Dendritic cell treated with granulocyte-macrophage colony-stimulating factor and Interleukin-4, amounts not matched to agents 40 ng/mL and 50 ng/mL, for 4 days (primary cell): ENCODE data around the gene TEX19.

Experiments used
- H3K27ac Mint-ChIP-seq: one replicate; pipeline ENCODE4 v1.8.0; 2022; ENCODE audit warnings: mild to moderate bottlenecking, mixed read lengths
- H3K27me3 Mint-ChIP-seq: one replicate; pipeline ENCODE4 v1.8.0; 2022; ENCODE audit warnings: mild to moderate bottlenecking, mixed read lengths
- H3K36me3 Mint-ChIP-seq: one replicate; pipeline ENCODE4 v1.8.0; 2022; ENCODE audit warnings: low read depth, mixed read lengths
- H3K4me1 Mint-ChIP-seq: one replicate; pipeline ENCODE4 v1.8.0; 2022; ENCODE audit warnings: low read depth, mixed read lengths
- H3K4me3 Mint-ChIP-seq: one replicate; pipeline ENCODE4 v1.8.0; 2022; ENCODE audit warnings: mild to moderate bottlenecking, moderate library complexity, mixed read lengths
- H3K9me3 Mint-ChIP-seq: one replicate; pipeline ENCODE4 v1.8.0; 2022; ENCODE audit warnings: mixed read lengths
- intact Hi-C: fragments of 100-400 bp; cut with micrococcal nuclease; formaldehyde crosslinking; loops from one replicate; pipeline ENCODE4 v1.15.0; 2022

Gene TEX19, protein sequence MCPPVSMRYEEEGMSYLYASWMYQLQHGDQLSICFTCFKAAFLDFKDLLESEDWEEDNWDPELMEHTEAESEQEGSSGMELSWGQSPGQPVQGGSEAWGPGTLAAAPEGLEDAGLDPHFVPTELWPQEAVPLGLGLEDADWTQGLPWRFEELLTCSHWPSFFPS

DNA sequence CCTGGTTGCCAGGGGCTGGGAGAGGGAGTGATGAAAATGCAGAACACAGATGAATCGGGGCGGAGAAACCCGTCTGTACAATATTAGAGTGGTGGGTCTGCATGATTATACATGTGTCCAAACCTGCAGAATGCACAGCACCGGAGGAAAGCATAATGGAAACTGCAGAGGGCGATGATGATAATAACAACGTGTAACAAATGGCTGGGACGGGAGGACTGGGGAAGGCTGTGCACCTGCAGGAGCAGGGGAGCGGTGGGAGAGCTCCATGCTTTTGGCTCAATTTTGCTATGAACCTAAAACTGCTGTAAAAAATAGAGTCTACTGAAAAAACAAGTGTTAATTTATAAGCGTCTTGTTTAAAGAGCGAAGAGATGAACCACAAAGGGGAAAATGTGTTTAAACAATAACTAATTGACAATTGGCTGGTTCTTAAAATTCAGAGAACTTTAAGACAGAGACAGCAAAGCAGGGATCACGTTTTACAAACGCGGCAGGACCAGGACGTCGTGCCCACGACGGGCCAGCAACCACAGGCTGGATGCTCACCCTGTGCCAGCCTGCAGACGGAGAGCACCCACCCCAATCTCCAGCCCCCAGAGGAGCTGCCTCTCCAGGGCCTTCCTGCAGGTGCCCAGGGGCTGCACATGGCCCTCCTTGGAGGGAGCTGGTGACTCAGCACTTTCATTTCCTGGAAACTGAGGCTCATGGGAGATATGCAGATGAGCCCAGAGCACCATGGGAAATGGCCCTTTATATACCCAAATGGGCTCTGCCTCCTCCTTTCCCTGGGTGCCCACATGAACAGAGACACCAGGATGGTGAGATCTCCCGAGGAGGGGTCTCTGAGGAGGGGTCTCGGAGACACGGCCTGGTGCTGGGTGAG, at the start of gene TEX19:
Gene TEX19, plus strand, starts transcription at position 783 of the 886 bp plus-strand sequence. CDS start 2,904 bp downstream, outside the sequence.
- no peak within 1 kb of the TSS for H3K4me3 Mint-ChIP-seq
- H3K27me3 Mint-ChIP-seq, result peaks cover 42% of the 10 kb centered on the region
- intact Hi-C loops, result no loop called here
- peaks cover 8% of the 10 kb centered on the region for H3K4me1 Mint-ChIP-seq
- H3K36me3 Mint-ChIP-seq, result no peaks in the 10 kb centered on the region
- no peaks in the 10 kb centered on the region for H3K9me3 Mint-ChIP-seq
- H3K27ac Mint-ChIP-seq, result no peak within 1 kb of the TSS

DNA sequence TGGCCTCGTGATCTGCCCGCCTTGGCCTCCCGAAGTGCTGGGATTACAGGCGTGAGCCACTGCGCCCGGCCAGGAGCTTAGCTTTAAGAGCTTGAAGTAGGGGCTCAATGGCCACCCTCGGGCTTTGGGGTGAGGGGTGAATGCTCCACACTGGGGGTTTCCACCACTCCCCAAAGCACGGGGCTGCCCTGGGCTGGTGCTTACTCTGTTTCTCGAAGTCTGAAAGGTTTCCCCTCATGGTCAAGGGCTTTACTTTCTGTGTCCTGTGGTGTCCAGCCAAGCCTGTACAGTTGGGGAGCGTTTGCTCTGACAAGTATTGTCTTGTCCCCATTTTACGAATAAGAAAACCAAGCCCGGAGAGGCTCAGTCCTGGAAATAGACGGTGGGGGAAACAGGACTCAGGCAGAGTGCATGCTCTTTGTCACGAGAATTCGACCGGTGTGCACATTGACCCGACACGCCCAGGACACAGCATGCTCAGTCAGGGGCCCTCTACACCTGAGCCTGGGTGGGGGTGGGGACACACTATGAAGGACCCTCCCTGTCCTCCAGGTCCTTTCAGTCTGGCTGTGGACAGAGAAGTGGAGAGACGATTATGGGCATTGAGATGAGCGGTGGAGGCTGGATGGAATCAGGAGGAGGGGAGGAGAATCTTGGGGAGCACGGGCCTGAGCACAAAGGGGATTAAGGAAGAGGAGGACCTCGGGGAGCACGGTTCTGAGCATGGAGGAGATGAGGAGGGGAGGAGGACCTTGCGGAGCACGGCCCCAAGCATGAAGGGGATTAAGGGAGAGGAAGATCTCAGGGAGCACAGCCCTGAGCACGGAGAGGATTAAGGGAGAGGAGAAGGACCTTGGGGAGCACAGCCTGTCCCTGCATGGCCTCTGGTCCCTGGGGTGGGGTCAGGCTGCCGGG, 49.1 kb upstream of the TEX19 start:
- H3K27me3 Mint-ChIP-seq, result peaks cover 61% of the 10 kb centered on the region
- H3K4me3 Mint-ChIP-seq, result no peak overlapping the region
- H3K9me3 Mint-ChIP-seq, result no peaks in the 10 kb centered on the region
- intact Hi-C loops, result loop anchor here (10.0 kb wide), 1 partner anchor 45 kb away; no protein-coding TSS in a partner anchor
- H3K27ac Mint-ChIP-seq, result no peak overlapping the region
- no peaks in the 10 kb centered on the region for H3K36me3 Mint-ChIP-seq
- peaks cover 11% of the 10 kb centered on the region for H3K4me1 Mint-ChIP-seq

DNA sequence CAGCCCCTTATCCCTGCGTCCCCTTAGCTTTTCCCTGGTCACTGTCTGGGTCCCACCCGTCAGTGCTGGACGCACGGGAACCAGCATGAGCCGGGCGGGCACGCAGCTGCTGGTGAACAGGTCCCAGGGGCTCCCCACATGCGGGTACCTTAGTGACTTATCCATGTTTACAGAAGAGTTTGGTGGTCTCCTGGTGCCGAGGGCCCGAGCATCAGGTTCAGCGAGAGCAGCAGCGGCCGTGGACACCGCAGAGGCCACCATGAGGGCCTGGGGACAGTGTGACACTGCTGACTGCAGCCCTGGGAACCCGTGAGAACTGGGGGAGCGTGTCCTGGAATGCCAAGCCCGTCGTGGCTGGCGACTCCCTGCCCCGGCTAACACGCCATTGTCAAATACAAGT, 48.2 kb upstream of the TEX19 start:
- H3K4me3 Mint-ChIP-seq, result no peak overlapping the region
- H3K36me3 Mint-ChIP-seq, result no peaks in the 10 kb centered on the region
- H3K4me1 Mint-ChIP-seq, result peaks cover 21% of the 10 kb centered on the region

GRCh38 chr17:82311971-82312370, 47.1 kb upstream of the TEX19 start:
- H3K4me3 Mint-ChIP-seq, result no peak overlapping the region
- H3K9me3 Mint-ChIP-seq, result no peaks in the 10 kb centered on the region
- peaks cover 60% of the 10 kb centered on the region for H3K27me3 Mint-ChIP-seq
- H3K36me3 Mint-ChIP-seq, result no peaks in the 10 kb centered on the region
- H3K27ac Mint-ChIP-seq, result no peak overlapping the region
- H3K4me1 Mint-ChIP-seq, result peaks cover 27% of the 10 kb centered on the region
- intact Hi-C loops, result loop anchor here (10.0 kb wide), 1 partner anchor 47 kb away; no protein-coding TSS in a partner anchor

More for the DNA sequence above, 48.2 kb upstream of the TEX19 start:
- H3K9me3 Mint-ChIP-seq, result no peaks in the 10 kb centered on the region
- intact Hi-C loops, result loop anchor here (10.0 kb wide), 1 partner anchor 46 kb away; no protein-coding TSS in a partner anchor
- no peak overlapping the region for H3K27ac Mint-ChIP-seq
- H3K27me3 Mint-ChIP-seq, result peaks cover 59% of the 10 kb centered on the region

- no peaks in the 10 kb centered on the region for H3K9me3 Mint-ChIP-seq
- no peak overlapping the region for H3K4me3 Mint-ChIP-seq
- no peaks in the 10 kb centered on the region for H3K36me3 Mint-ChIP-seq
- H3K27me3 Mint-ChIP-seq, result peaks cover 61% of the 10 kb centered on the region
- intact Hi-C loops, result loop anchor here (10.0 kb wide), 1 partner anchor 49 kb away; no protein-coding TSS in a partner anchor
- H3K27ac Mint-ChIP-seq, result no peak overlapping the region
- H3K4me1 Mint-ChIP-seq, result peaks cover 27% of the 10 kb centered on the region
These were observed 45.6 kb upstream of the TEX19 start for GRCh38 chr17:82313195-82314011.

GRCh38 chr17:82314012-82314726, 44.9 kb upstream of the TEX19 start:
- Mint-ChIP-seq H3K36me3 (no peaks in the 10 kb centered on the region), H3K4me3 (no peak overlapping the region), H3K9me3 (no peaks in the 10 kb centered on the region), H3K4me1 (peaks cover 27% of the 10 kb centered on the region), H3K27me3 (peaks cover 54% of the 10 kb centered on the region), H3K27ac (no peak overlapping the region)
- intact Hi-C loops, result loop anchor here (10.0 kb wide), 1 partner anchor 49 kb away; no protein-coding TSS in a partner anchor

- H3K9me3 Mint-ChIP-seq, result no peaks in the 10 kb centered on the region
- no peak overlapping the region for H3K27ac Mint-ChIP-seq
- peaks cover 48% of the 10 kb centered on the region for H3K27me3 Mint-ChIP-seq
- peak overlapping the region; percentile 27 for H3K4me3 Mint-ChIP-seq
- intact Hi-C loops, result loop anchor here (10.0 kb wide), 1 partner anchor 50 kb away; no protein-coding TSS in a partner anchor
- H3K36me3 Mint-ChIP-seq, result no peaks in the 10 kb centered on the region
- H3K4me1 Mint-ChIP-seq, result peaks cover 27% of the 10 kb centered on the region
These were observed 44.1 kb upstream of the TEX19 start for GRCh38 chr17:82314727-82315605.

- Mint-ChIP-seq H3K4me1 (peaks cover 27% of the 10 kb centered on the region), H3K27me3 (peaks cover 43% of the 10 kb centered on the region)
- intact Hi-C loops, result loop anchor here (10.0 kb wide), 1 partner anchor 51 kb away; no protein-coding TSS in a partner anchor
These were observed 43.2 kb upstream of the TEX19 start for GRCh38 chr17:82315703-82316358.

GRCh38 chr17:82316651-82317393, 42.2 kb upstream of the TEX19 start:
- no peak overlapping the region for H3K27ac Mint-ChIP-seq
- peaks cover 5% of the 10 kb centered on the region for H3K36me3 Mint-ChIP-seq
- H3K4me1 Mint-ChIP-seq, result peaks cover 27% of the 10 kb centered on the region
- H3K9me3 Mint-ChIP-seq, result no peaks in the 10 kb centered on the region
- intact Hi-C loops, result loop anchor here (10.0 kb wide), 1 partner anchor 52 kb away; no protein-coding TSS in a partner anchor
- H3K4me3 Mint-ChIP-seq, result no peak overlapping the region
- H3K27me3 Mint-ChIP-seq, result peaks cover 45% of the 10 kb centered on the region

More at GRCh38 chr17:82315703-82316358, 43.2 kb upstream of the TEX19 start:
- H3K9me3 Mint-ChIP-seq, result no peaks in the 10 kb centered on the region
- H3K36me3 Mint-ChIP-seq, result no peaks in the 10 kb centered on the region
- H3K27ac Mint-ChIP-seq, result no peak overlapping the region
- peak overlapping the region; percentile 60 for H3K4me3 Mint-ChIP-seq

DNA sequence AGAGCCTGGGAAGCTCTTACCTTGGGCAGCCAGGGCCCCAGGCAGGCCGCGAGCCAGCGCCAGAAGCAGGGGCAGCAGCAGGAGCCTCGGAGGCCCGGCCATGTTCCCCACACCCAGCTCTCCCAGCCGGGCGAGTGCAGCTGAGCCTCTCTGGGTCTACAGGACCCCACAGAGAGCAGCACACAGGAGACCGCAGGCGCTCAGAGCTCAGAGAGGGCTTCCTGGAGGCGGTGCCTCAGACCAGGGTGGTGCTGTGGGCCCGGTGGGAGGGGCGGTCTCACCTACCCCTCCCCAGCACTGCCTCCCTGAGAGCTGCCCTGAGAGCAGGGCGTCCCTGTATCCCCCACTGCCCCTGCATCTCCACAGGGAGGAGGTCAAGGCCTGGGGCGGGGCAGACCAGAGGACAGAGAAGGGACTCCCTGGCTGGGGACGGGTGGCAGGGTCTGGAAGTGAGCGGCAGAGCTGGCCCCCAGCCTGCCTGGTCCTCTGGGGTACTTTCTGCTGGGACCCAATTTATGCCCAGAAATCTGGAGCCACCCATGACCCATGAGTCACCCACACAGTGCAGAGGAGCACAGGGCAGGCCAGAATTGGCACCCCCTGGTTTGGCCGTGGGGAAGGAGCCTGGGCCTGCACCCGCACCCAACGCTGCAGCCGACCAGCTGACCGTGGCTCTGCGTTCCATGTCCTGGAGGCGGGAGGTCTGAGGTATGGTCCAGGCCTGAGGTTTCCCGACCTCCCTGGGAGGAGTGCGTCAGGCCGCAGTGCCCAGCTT, 41.5 kb upstream of the TEX19 start, which contains the start of gene CD7:
Gene CD7, minus strand, starts transcription at position 215 of the 775 bp plus-strand sequence. Its CDS starts 113 bp downstream, at position 102.
- Mint-ChIP-seq H3K36me3 (peaks cover 12% of the 10 kb centered on the region), H3K27me3 (peaks cover 50% of the 10 kb centered on the region), H3K27ac (no peak within 1 kb of the TSS), H3K4me3 (no peak within 1 kb of the TSS), H3K9me3 (no peaks in the 10 kb centered on the region), H3K4me1 (peaks cover 27% of the 10 kb centered on the region)
- intact Hi-C loops, result loop anchor here (10.0 kb wide), 1 partner anchor 53 kb away; no protein-coding TSS in a partner anchor
